T-helper 2 cell (primary cell): ENCODE results near the gene SALL4.
"Not testable (repeated sequence)": the region's sequence is repeated elsewhere in the genome, so short reads cannot be mapped to it uniquely, and the experiment has no call there.

Source experiments
- DNase-seq, 5 experiments: peaks; one replicate each; pipeline versions ENCODE4 v3.0.0 to v3.0.0-alpha.2; 2012 to 2022

SALL4 gene

GRCh38 chr20:51801122-51801822, 1.0 kb downstream of the SALL4 start:
- DNase-seq: no peak

- peak in 1 of 5 experiments; percentile 3 for DNase-seq
Measured at GRCh38 chr20:51800872-51801121, 1.5 kb downstream of the SALL4 start.

GRCh38 chr20:51800060-51800871, 2.1 kb downstream of the SALL4 start:
- DNase-seq: peak in 4 of 5 experiments; percentile 15 to 43 (median 36)

GRCh38 chr20:51799401-51799860, 2.9 kb downstream of the SALL4 start:
- no peak for DNase-seq

GRCh38 chr20:51797357-51798025, 4.8 kb downstream of the SALL4 start:
- DNase-seq: no peak

GRCh38 chr20:51796340-51796739, 6.0 kb downstream of the SALL4 start:
- DNase-seq: no peak

- DNase-seq: no peak
Measured at GRCh38 chr20:51792960-51793359, 9.4 kb downstream of the SALL4 start.

- no peak for DNase-seq
Measured at GRCh38 chr20:51791626-51792025, 10.7 kb downstream of the SALL4 start.

- DNase-seq: no peak
Measured at GRCh38 chr20:51790256-51790655, 12.1 kb downstream of the SALL4 start.

- DNase-seq: no peak
Measured at GRCh38 chr20:51789434-51789833, 12.9 kb downstream of the SALL4 start.

GRCh38 chr20:51788822-51789221, 13.5 kb downstream of the SALL4 start:
- no peak for DNase-seq

GRCh38 chr20:51784299-51784698, 18.0 kb downstream of the SALL4 start:
- no peak for DNase-seq

- DNase-seq: not testable (repeated sequence)
Measured at GRCh38 chr20:51778229-51778759, 24.0 kb downstream of the SALL4 start.

GRCh38 chr20:51775241-51775640, 27.1 kb downstream of the SALL4 start:
- no peak for DNase-seq

GRCh38 chr20:51772236-51772635, 30.1 kb downstream of the SALL4 start:
- DNase-seq: no peak

GRCh38 chr20:51769976-51770615, 32.2 kb downstream of the SALL4 start:
- DNase-seq: no peak

- peak in 1 of 5 experiments; percentile 12 for DNase-seq
Measured at GRCh38 chr20:51768759-51769517, 33.4 kb downstream of the SALL4 start.

- no peak for DNase-seq
Measured at GRCh38 chr20:51767867-51768758, 34.2 kb downstream of the SALL4 start, which contains the start of gene ATP9A. ATP9A (minus strand) TSS chr20:51768390; CDS start chr20:51768369, 21 bp downstream.

GRCh38 chr20:51766994-51767866, 35.1 kb downstream of the SALL4 start:
- DNase-seq: peak in 3 of 5 experiments; percentile 16 to 41 (median 16)

- DNase-seq: not testable (repeated sequence)
Measured at GRCh38 chr20:51765381-51765780, 36.9 kb downstream of the SALL4 start.
